DOHH2 (cell line): ENCODE results near the gene SPECC1L.
"Not testable (repeated sequence)": the region's sequence is repeated elsewhere in the genome, so short reads cannot be mapped to it uniquely, and the experiment has no call there.

ENCODE experiments used
- H3F3A ChIP-seq: fragments of 200-600 bp; sonication (generic), shearing (Covaris generic); 2 replicates; pipeline ENCODE4 v1.6.0; 2016; ENCODE audit warnings: antibody characterized with exemption, mild to moderate bottlenecking; ENCODE audit not compliant: control insufficient read depth, insufficient read depth
- H3K27ac ChIP-seq: fragments of 200-600 bp; sonication (generic); 2 replicates; pipeline ENCODE4 v1.5.1; 2014; ENCODE audit warnings: low read depth, mild to moderate bottlenecking, low read length, moderate library complexity
- H3K27me3 ChIP-seq: fragments of 200-600 bp; sonication (generic); 2 replicates; pipeline ENCODE4 v1.6.1; 2014; ENCODE audit warnings: mild to moderate bottlenecking, low read length, mixed read lengths; ENCODE audit not compliant: control insufficient read depth
- H3K36me3 ChIP-seq: fragments of 200-600 bp; sonication (generic); 2 replicates; pipeline ENCODE4 v1.6.1; 2014; ENCODE audit warnings: mild to moderate bottlenecking, low read length, moderate library complexity, mixed read lengths; ENCODE audit not compliant: control insufficient read depth
- H3K4me1 ChIP-seq: fragments of 200-600 bp; sonication (generic); 2 replicates; pipeline ENCODE4 v1.6.1; 2014; ENCODE audit warnings: mild to moderate bottlenecking, low read length, mixed read lengths; ENCODE audit not compliant: control insufficient read depth
- H3K4me2 ChIP-seq: fragments of 200-600 bp; sonication (generic); 2 replicates; pipeline ENCODE4 v1.6.0; 2014; ENCODE audit warnings: mild to moderate bottlenecking, low read length, moderate library complexity
- H3K4me3 ChIP-seq: fragments of 200-600 bp; sonication (generic); 2 replicates; pipeline ENCODE4 v1.5.1; 2014; ENCODE audit warnings: mild to moderate bottlenecking, low read length, mixed read lengths
- H3K79me2 ChIP-seq: fragments of 200-600 bp; sonication (generic); 2 replicates; pipeline ENCODE4 v1.6.1; 2014; ENCODE audit warnings: mild to moderate bottlenecking, low read length, mixed read lengths; ENCODE audit not compliant: control insufficient read depth
- H3K9me2 ChIP-seq: fragments of 200-600 bp; sonication (generic); replicated peaks from 2 replicates; pipeline ENCODE4 v1.6.1; 2014; ENCODE audit warnings: mild to moderate bottlenecking, low read length, mixed read lengths; ENCODE audit not compliant: control insufficient read depth
- H3K9me3 ChIP-seq: fragments of 200-600 bp; sonication (generic); 2 replicates; pipeline ENCODE4 v1.6.1; 2014; ENCODE audit warnings: antibody characterized with exemption, low read length, mixed read lengths; ENCODE audit not compliant: control insufficient read depth, insufficient read depth
- H4K20me1 ChIP-seq: fragments of 200-600 bp; sonication (generic); 2 replicates; pipeline ENCODE4 v1.6.0; 2014; ENCODE audit warnings: low read depth, mild to moderate bottlenecking, antibody characterized with exemption, low read length, moderate library complexity; ENCODE audit not compliant: control insufficient read depth, insufficient read depth
- CTCF ChIP-seq: fragments of 200-600 bp; sonication (generic); IDR thresholded peaks from one replicate; pipeline ENCODE4 v1.5.1; 2014; ENCODE audit warnings: antibody characterized with exemption, mild to moderate bottlenecking, low read depth, low read length; ENCODE audit not compliant: poor library complexity, severe bottlenecking
- EZH2phosphoT487 ChIP-seq: fragments of 200-600 bp; sonication (generic); IDR thresholded peaks from 2 replicates; pipeline ENCODE4 v1.6.1; 2017; ENCODE audit warnings: borderline replicate concordance, mild to moderate bottlenecking, antibody characterized with exemption, low read length, moderate library complexity, mixed read lengths

The SPECC1L gene

GRCh38 chr22:24271386-24271854, 789 bp downstream of the SPECC1L start:
- Histone ChIP-seq H3K27ac (peak overlapping the region; percentile 69), H3K79me2 (peaks cover 57% of the 10 kb centered on the region), H3F3A (peaks cover 12% of the 10 kb centered on the region), H3K4me3 (peak overlapping the region; percentile 88), H3K36me3 (peaks cover 13% of the 10 kb centered on the region), H3K9me3 (no peaks in the 10 kb centered on the region), H3K4me2 (peak overlapping the region; percentile 67), H3K9me2 (no peaks in the 10 kb centered on the region), H3K4me1 (peaks cover 36% of the 10 kb centered on the region), H3K27me3 (no peaks in the 10 kb centered on the region), H4K20me1 (peaks cover 8% of the 10 kb centered on the region; the same call in 1 of the 2 replicates)
- TF ChIP-seq EZH2phosphoT487 (no peak), CTCF (no peak)

- H3K4me2 ChIP-seq: peak overlapping the region; percentile 67
Observed at GRCh38 chr22:24273031-24273430, 2.4 kb downstream of the SPECC1L start.

GRCh38 chr22:24273906-24274305, 3.3 kb downstream of the SPECC1L start:
- not testable (repeated sequence) for H3K9me3 ChIP-seq, H3K27me3 ChIP-seq, H3K9me2 ChIP-seq, H4K20me1 ChIP-seq
- Histone ChIP-seq H3K36me3 (peaks cover 21% of the 10 kb centered on the region), H3K27ac (peak overlapping the region; percentile 69), H3F3A (peaks cover 10% of the 10 kb centered on the region), H3K4me3 (peak overlapping the region; percentile 88), H3K4me2 (peak overlapping the region; percentile 67), H3K4me1 (peaks cover 36% of the 10 kb centered on the region), H3K79me2 (peaks cover 78% of the 10 kb centered on the region)

More at GRCh38 chr22:24273031-24273430, 2.4 kb downstream of the SPECC1L start:
- H3K27me3 ChIP-seq, H4K20me1 ChIP-seq, H3K9me2 ChIP-seq, H3K9me3 ChIP-seq: not testable (repeated sequence)
- Histone ChIP-seq H3K79me2 (peaks cover 72% of the 10 kb centered on the region), H3K4me3 (peak overlapping the region; percentile 88), H3K27ac (peak overlapping the region; percentile 69), H3K4me1 (peaks cover 36% of the 10 kb centered on the region), H3F3A (peaks cover 12% of the 10 kb centered on the region), H3K36me3 (peaks cover 21% of the 10 kb centered on the region)

GRCh38 chr22:24274696-24275405, 4.2 kb downstream of the SPECC1L start:
- peaks cover 87% of the 10 kb centered on the region for H3K79me2 ChIP-seq
- H3K4me2 ChIP-seq: peak overlapping the region; percentile 67

GRCh38 chr22:24280363-24280762, 9.7 kb downstream of the SPECC1L start:
- not testable (repeated sequence) for H3K9me3 ChIP-seq, H4K20me1 ChIP-seq, H3K27me3 ChIP-seq, H3K4me2 ChIP-seq, H3F3A ChIP-seq, H3K27ac ChIP-seq, H3K4me3 ChIP-seq, H3K9me2 ChIP-seq
- Histone ChIP-seq H3K36me3 (peaks cover 25% of the 10 kb centered on the region), H3K79me2 (peaks cover 90% of the 10 kb centered on the region), H3K4me1 (peaks cover 17% of the 10 kb centered on the region)

More at GRCh38 chr22:24274696-24275405, 4.2 kb downstream of the SPECC1L start:
- H3K27ac ChIP-seq: peak overlapping the region; percentile 69
- H3K36me3 ChIP-seq: peaks cover 21% of the 10 kb centered on the region
- H3F3A ChIP-seq, H3K9me3 ChIP-seq, H4K20me1 ChIP-seq, H3K9me2 ChIP-seq, H3K27me3 ChIP-seq: not testable (repeated sequence)
- peaks cover 34% of the 10 kb centered on the region for H3K4me1 ChIP-seq
- TF ChIP-seq CTCF: peak; percentile 34
- peak overlapping the region; percentile 88 for H3K4me3 ChIP-seq
